HG02884 (cell line): ENCODE measurements around the gene ADGRV1.

Source experiments
- ATAC-seq: cut with Tn5 transposase; IDR thresholded peaks from one replicate; pipeline ENCODE4 v1.9.1; 2021; ENCODE audit warnings: mild to moderate bottlenecking, moderate library complexity; ENCODE audit not compliant: unreplicated experiment

The ADGRV1 gene

DNA sequence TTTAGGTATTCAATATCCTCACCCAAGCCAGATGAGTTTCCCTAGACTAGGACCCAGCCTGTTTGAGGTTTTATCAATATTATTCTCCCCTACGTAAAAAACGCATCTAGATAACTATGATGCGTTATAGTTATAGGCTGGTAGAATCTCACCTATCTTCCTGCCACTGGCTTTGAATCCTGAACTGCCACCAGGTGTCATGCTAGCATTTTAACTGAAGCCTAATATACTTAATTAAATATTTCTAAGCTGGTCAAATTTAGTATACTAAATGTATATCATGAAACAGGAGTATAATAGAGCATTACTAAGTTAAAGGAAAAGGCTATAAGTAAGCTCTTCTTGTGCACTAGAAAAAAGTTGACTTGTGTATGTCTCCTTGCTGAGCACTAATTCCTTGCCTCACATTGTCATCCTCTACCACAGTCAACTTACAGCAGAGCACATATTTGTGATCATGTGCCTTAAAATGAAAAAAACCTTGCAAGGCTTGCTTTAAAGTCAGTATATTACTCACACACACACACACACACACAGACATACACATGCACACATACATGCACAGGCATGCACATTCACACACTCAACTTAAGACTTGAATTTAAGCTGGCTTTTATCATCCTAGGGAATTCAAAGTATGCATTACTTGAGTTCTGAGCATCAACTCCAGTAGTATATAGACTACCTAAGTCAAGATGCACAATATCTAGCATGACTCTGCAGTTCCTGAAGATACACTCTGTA lies 303.4 kb downstream of the ADGRV1 start:
- ATAC-seq: no peak

DNA sequence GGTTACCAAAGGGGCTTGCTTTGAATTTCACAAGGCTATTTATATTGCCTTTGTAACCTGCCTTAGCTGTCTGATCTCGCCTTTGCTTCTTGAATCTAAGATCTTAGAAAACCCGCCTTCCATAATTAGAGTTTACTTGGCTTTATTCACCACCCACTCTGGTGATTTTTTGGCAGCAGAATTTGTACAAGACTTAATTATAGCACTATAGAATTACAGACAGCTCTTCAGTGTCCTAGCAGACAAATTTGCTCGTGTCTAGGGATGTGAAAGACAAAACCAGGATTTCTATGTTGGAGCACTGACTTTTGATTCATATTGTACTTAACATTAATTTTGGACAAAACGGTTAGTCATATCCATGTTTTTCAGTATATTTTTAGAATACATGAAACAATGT lies 306.6 kb downstream of the ADGRV1 start:
- no peak for ATAC-seq

DNA sequence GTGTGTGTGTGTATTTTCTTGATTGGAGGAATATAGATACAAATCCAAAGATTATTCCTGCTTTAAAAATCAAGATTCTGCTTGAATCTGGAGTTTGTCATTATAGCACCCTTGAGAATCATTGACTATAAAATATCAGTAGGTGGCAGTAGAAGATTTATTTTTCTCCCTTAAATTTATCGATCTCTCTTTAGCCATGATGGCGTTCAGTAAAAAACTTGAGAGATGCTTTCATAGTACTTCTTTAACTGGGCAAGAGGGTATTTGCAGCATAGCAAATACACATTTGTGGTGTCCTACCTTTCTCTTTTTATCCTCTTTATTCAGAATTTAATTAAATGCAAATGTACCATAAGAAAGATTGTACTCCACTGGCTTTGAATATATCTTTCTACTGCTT lies 307.7 kb downstream of the ADGRV1 start:
- peak; percentile 62 for ATAC-seq

DNA sequence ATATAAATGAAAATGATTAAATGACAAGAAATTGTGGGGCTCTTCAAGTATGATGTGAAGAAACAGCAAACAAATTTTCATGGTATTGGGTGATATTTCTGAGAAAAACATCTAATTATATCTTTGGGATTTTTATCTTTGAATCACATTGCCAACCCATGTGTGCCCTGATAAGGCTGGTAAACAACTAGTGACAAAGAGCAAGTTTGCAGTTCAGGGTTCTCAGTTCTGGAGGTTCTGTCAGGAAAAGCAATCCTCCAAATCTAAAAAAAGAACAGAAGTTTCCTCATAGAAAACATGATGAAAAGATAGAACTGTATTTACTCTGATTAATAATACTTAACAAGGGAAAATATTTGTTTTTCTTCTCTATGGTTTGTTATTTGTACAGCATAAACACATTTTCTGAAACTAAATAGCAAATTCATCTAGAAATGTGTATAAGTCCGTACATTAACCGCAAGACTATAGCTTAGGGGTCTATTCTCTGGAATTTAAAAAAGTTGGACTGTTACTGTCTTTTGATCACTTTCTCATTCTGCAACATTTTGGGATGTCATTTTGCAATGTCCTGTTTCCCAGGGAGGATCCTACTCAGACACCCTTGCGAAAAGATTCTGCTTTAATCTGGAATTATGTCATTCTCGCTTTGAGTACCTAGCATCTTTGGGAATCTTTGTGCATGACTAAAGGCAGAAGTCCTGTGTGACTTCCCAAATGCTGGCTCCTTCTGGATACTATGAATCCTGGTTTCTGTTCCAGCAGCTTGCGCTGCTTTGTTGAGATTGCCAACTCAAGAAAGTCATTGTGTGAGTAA lies 308.5 kb downstream of the ADGRV1 start:
- no peak for ATAC-seq

DNA sequence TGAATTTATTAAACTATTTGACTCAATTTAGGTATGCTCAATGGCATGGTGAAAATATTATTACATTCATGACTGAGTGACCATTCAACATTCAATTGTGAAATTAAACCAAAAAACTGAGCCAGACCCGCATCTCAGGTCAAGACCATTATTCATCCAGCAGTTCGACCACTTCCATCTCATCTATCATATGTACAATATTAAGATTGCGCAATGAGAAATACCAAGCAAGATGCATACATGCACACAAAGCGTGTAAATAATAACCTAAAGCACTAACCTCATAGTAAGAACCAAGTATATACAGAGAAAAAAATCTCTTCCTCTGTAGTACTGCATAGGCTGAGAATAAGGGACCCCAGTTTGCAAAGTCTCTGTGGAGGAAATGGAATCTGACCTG lies 310.2 kb downstream of the ADGRV1 start:
- no peak for ATAC-seq

DNA sequence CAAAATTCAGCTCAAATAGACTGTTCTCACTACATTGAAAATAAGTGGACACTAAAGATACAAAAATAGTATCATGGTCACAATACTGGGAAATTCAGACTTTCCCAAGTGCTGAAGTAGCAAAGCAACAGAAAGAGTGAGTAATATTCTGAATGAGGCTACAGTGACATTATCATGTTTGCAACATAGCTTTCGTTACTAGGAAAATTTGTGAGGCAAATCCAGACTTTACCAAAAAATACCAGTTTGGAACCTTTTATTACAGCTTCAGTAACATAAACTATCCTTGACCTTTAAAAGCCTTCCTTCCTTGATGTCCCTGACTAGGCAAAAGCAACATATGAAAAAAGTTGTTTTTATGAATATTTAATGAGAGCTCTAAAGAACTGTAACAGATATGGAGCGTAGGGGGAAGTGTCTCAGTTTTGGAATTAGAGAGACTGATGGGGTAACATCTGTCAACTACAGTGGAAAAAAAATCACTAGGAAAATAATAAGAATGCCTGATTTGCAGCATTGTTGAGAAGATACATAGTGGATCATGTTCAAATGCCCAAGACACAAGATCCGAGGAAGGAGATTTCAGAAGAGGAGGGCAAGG lies 312.9 kb downstream of the ADGRV1 start:
- ATAC-seq: no peak

DNA sequence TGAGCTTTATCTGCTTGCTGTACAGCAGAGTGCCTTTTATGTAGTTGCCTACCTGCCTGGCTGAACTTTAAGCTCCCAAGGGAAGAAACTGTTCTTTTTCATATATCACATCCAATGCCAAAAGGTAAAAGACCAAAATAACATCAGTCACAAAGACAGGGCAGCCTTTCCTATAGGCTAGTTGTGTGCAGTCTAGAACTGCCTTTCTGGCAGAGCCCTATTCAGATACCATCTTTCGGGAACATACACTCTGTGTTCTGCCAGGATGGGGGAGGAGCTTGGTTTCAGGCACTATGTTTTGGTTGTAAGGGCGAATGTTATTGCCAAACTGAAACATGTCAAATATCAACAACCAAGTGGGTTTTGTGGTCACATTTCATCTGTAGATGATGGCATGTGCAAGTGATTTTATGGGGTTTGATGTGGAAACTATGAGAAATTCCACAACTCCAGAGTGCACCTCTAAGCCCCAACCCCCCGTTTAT lies 314.5 kb downstream of the ADGRV1 start:
- ATAC-seq: no peak

DNA sequence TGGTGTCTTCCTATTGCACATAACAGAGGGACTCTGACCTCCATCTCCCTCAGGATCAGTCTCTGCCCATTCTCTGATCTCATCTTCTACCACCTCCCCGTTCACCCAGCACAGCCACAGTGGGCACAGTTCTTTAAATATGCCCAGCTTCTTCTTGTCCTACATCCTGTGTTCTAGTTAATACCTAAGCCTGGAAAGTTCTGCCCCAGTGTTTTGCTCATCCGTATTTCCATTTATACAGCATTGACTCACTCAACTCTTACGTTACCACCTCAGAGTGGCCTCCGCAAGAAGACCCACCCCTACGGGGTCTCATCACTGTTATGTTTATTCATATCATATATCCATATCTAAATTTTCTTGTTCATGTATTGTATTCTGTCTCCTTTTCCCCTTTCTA lies 315.5 kb downstream of the ADGRV1 start:
- no peak for ATAC-seq

DNA sequence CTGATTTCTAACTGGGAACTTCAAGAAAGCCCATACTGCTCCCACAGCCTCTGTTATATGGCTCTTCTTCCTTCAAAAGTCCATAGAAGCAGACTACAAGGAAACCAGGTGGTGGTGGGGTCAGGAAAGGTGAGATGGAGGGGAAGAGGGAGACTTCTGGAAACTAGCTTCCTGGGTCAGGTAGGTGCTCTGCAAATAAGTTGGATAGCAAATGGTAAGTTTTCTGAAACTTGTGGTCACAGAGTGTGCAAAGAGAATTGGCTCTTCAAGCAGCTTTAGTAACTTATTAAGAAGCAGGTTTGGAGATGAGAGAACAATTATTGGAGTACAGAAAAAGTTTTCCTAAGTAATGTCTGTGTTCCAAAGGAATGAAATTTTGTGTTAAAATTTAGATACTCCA lies 316.9 kb downstream of the ADGRV1 start:
- no peak for ATAC-seq

DNA sequence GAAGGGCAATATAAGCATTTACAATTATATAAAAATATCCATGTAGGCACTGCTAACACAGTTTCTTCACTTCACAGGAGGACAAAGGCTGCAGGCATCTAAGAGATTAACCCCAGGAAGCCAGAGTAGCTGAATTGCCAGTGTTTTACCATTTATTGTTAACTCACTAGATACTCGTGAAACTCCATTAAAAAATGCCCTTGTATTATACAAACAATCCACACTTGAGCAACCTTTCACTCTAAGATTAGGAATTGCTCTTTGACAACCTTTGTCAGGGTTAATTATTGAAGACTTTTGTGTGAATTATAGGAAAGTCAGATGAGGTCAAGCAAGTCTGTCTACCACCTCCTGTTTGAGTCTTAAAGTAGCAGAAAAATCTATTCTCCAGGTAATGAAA lies 317.8 kb downstream of the ADGRV1 start:
- ATAC-seq: no peak

DNA sequence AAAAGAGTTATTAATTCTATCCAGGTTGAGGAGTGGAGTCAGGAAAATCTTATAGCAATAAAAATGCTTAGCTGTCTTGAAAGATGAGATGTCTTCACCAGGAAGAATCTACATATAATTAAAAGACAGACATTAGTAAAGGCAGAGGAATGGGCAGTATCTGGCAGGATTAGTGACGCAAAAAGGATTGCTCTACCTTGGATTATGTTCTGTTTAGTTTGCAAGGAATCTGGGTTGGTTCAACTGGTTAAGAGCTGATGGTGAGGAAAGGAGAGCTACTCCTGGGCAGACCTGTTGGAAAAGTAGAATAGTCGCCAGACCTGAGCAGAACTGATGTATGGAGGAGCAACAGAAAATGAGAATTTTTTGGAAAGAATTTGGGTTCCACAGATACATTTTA lies 318.5 kb downstream of the ADGRV1 start:
- no peak for ATAC-seq

DNA sequence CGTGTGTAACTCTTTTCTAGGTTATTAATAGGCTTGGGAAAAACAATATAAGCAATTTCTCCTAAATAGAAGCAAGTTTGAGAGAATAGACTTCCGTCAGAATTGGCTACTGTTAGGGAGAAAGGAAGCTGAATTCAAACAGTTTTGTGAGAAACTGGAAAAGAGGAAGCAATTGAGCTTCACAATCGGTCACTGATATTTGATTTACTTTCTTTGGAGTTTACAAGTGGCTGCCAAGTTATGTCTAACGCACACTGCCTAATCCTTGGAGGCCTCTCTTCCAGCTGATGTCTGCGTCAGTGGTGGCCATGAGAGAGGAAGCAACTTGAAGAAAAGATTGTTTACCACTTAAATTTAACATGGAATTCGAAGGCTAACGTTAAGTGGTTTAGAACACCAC lies 319.5 kb downstream of the ADGRV1 start:
- no peak for ATAC-seq

DNA sequence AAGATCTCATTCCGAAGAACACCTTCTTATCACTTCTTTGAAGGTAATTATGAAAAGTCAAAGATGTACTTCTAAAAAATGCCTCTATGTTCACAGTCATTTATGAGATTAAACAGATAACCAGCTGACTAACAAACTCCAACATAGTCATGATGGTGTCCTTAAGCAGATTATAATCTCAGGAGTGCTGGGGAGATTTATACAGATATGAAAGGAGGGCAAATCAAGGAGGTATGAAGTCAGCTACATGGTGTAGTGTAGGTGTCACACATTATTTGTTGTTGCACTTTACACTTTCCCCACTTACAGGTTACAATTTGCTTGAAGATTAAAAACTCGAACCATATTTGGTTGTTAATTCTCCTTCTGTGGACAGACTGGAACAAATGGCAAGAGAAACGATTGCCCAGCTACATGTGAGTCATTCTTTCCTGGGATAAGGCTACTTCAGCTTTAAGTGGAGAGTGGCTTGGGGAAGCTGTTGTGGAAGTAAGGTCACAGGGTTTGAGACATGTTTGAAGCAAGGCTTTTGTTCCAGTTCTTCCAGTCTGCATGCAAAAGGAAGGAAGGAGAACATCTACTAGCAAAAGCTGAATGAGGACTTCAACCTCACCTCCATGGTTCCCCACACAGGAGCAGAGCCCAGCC lies 320.1 kb downstream of the ADGRV1 start:
- no peak for ATAC-seq

DNA sequence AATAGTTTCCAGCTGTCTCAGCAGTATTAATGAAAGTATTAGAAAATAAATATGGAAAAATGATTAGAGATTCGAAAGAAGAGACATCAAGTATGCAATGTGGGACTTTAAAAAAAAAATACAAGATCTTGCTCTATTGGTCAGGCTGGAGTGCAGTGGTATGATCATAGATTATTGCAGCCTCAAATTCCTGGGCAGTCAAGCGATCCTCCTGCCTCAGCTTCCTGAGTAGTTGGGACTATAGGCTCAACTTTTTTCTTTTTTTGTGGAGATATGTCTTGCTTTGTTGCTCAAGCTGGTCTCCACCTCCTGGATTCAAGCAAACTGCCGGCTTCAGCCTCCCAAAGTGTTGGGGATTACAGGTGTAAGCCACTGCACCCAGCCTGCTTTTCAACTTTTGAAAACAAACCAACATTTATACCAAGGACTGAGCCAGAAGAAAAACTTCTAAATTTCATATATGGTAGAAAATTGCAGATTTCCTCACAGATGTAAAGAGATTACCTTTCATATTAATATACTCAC lies 323.1 kb downstream of the ADGRV1 start:
- ATAC-seq: no peak

DNA sequence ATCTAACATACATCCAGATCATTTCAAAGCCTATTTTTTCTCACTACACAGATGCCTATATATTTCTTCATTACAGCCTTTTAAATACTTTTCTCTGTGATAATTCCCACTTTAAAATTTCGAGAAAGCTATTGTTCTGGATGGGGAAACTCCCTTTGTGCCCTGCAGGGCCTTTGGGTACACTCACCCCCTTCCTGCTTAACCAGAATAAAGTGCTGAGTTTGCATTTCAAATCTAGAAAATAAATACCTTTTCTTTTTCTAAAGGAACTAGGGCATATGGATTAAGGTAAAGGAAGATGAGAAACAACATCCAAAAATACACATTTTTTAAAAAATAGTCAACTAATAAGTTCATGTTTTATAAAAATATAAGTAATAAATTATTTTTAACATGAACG lies 323.9 kb downstream of the ADGRV1 start:
- ATAC-seq: no peak

DNA sequence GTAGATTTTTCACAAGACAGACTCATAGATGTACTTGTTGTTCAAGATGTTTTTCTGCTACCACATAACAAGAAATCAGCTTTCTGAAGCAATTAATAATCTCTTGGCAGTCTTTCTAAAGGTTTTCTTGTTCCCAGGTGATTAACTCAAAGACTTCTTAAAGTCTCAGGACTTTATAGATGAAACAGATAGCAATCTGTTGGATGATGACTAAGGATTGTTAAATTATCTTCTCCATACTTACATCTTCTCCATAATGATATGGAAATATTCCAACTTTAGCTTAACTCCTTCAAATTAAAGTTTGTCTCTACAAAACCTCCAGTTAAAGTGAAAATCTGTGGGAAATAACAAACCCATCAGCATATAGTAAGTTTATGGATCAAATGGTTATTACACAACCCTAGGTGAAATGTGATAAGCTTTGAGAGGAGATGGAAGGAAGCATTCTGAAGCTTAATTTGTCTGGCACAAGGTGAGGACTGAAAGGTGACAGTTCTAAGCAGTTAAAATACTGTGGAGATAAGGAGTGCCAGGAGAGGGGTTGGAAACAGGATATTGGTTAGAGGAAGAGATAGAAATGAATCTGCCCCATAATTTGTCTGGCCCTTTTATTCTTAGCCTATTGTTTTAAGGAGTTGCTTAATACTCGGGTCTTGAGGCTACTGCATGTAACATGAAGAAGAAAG lies 326.7 kb downstream of the ADGRV1 start:
- ATAC-seq: no peak

DNA sequence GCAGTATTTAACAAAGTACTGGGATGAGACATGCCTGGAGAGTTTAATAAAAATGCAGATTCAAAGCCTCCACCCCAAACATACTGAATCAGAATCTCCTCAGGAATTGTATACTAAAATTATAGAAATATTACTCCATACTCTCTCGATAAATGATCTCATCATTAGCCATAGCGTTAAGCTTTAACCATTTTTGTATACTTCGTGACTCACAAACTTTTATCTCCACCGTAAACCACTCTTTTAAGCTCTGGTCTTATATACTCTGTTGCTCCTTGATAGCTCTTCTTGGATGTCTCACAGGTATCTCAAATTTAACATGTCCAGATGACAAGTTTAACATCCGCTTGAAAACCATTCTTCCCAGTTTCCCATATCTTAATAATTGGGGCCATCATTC lies 327.8 kb downstream of the ADGRV1 start:
- ATAC-seq: no peak

DNA sequence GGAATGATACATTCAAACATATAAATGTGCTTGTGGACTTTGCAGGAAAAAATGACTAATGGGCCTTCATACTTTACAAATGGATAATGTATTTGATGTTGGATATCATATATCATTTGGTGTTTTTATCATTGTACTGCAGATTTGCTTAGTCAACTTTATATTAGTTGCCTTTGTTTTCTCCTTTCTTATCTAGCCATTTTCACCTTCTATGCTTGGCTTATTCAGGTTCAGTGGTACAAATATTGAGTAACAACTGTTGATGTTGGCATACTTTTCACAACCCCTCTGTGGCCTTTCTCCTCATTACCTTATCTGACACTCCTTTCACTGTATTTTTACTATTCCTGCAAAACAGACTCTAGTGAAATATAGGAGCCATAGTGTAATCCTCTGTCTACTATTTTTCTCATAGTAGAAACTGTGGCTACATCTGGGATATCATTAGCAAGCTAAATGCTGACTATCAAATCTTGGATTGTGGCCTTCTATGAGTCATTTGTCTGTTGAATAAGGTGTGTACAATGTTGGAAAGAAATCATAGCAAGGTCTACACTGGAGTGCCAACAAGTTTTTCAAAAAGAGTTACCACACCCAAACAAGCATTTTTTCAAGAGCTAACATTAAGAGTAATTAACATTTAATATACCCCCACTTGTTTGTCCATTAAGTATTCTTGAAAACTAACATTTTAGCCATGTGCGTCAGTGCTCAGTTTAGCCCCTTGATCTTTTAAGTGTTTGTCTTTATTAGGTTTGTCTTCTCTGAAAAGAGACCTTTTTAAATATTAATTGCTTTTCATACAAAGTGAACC lies 330.1 kb downstream of the ADGRV1 start:
- no peak for ATAC-seq

DNA sequence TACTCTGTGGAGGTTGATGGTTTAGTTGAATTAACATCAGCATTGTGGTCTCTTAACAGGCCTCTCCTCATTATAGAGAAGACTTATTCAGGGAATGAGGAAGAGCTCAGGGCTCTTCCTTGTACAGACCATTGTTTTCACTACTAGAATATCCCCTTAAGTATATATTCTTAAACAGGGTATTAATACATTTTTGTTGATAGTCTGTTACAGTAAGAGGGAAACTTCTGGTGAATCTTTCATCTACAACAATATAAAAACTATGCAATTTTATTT lies 330.7 kb downstream of the ADGRV1 start:
- no peak for ATAC-seq

DNA sequence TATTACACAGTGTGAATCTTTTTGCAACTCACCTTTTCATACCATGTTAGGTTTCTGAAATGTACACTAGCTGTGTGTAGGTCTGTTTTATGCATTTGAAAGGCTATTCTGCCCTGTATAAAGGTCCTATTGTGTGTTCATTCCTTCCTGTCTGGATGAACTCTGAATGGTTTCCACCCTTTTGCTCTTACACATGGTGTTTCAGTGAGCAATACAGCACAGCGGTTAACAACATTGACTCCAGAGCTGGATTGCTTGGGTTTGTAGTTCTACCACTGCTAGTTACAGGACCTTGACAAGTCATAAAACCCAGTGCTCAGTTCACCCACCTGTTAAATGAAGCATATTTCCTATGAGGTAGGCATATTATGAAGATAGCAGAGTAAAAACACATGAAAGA lies 331.6 kb downstream of the ADGRV1 start:
- ATAC-seq: no peak
